ENCODE results near the gene GRIA3.
"Not testable (repeated sequence)": the region's sequence is repeated elsewhere in the genome, so short reads cannot be mapped to it uniquely, and the experiment has no call there.

Gene GRIA3

GRCh38 chrX:123432361-123433150 is 248.5 kb downstream of the GRIA3 start:
- H2AFZ ChIP-seq (ENCODE audit: insufficient read depth, low read length, poor library complexity), result no peak overlapping the region
- no peak overlapping the region for H3K23ac ChIP-seq (ENCODE audit: low read length)
- H4K91ac ChIP-seq (ENCODE audit: low read depth, low read length), result no peak overlapping the region
- H3K4me3 ChIP-seq (ENCODE audit: low read depth, low read length), result no peak overlapping the region
- H3K79me2 ChIP-seq (ENCODE audit: control insufficient read depth, insufficient read depth, low read length, poor library complexity), result no peaks in the 10 kb centered on the region
- H3K4ac ChIP-seq (ENCODE audit: low read depth, low read length), result no peak overlapping the region
- no peak for DNase-seq
- H2AK5ac ChIP-seq (ENCODE audit: low read length), result no peak overlapping the region
- H2BK12ac ChIP-seq (ENCODE audit: low read length), result no peak overlapping the region
- H2BK5ac ChIP-seq (ENCODE audit: low read depth, low read length, poor library complexity), result no peak overlapping the region
- no peaks in the 10 kb centered on the region for H3K27me3 ChIP-seq (ENCODE audit: insufficient read depth, low read length)
- no peak overlapping the region for H3K18ac ChIP-seq (ENCODE audit: low read length)
- H4K12ac ChIP-seq (ENCODE audit: low read depth, low read length), result no peak overlapping the region
- H3K4me2 ChIP-seq (ENCODE audit: low read length), result no peak overlapping the region
- no peaks in the 10 kb centered on the region for H3K9me3 ChIP-seq (ENCODE audit: insufficient read depth, low read depth, low read length)
- H3K14ac ChIP-seq (ENCODE audit: low read length), result no peak overlapping the region
- H3K27ac ChIP-seq (ENCODE audit: low read depth, low read length), result no peak overlapping the region
- no peaks in the 10 kb centered on the region for H3K4me1 ChIP-seq (ENCODE audit: control insufficient read depth in 1 of 2, insufficient read depth in 2 of 2, low read length in 2 of 2)
- no peaks in the 10 kb centered on the region for H3K79me1 ChIP-seq (ENCODE audit: low read length)
- H3K36me3 ChIP-seq (ENCODE audit: control insufficient read depth in 1 of 2, insufficient read depth in 2 of 2, low read length in 2 of 2), result no peaks in the 10 kb centered on the region
- no CpG with 5 or more reads among the region's 4 CpGs for WGBS (ENCODE audit: extremely low coverage, insufficient coverage, insufficient read length)
- no peak overlapping the region for H2BK120ac ChIP-seq (ENCODE audit: insufficient read depth, low read length, poor library complexity)
- H4K8ac ChIP-seq (ENCODE audit: low read depth, low read length), result no peak overlapping the region
- H3K9ac ChIP-seq (ENCODE audit: low read length), result no peak overlapping the region

- Histone ChIP-seq H3K36me3 (ENCODE audit: control insufficient read depth in 1 of 2, insufficient read depth in 2 of 2, low read length in 2 of 2) (no peaks in the 10 kb centered on the region), H4K12ac (ENCODE audit: low read depth, low read length) (no peak overlapping the region), H2BK5ac (ENCODE audit: low read depth, low read length, poor library complexity) (no peak overlapping the region), H3K4ac (ENCODE audit: low read depth, low read length) (no peak overlapping the region), H3K79me2 (ENCODE audit: control insufficient read depth, insufficient read depth, low read length, poor library complexity) (no peaks in the 10 kb centered on the region), H3K18ac (ENCODE audit: low read length) (no peak overlapping the region), H3K27ac (ENCODE audit: low read depth, low read length) (no peak overlapping the region), H3K79me1 (ENCODE audit: low read length) (no peaks in the 10 kb centered on the region), H3K9ac (ENCODE audit: low read length) (no peak overlapping the region), H3K4me2 (ENCODE audit: low read length) (no peak overlapping the region), H3K4me3 (ENCODE audit: low read depth, low read length) (no peak overlapping the region), H3K9me3 (ENCODE audit: insufficient read depth, low read depth, low read length) (no peaks in the 10 kb centered on the region), H2AFZ (ENCODE audit: insufficient read depth, low read length, poor library complexity) (no peak overlapping the region), H3K14ac (ENCODE audit: low read length) (no peak overlapping the region), H2BK120ac (ENCODE audit: insufficient read depth, low read length, poor library complexity) (no peak overlapping the region), H4K8ac (ENCODE audit: low read depth, low read length) (no peak overlapping the region), H2BK12ac (ENCODE audit: low read length) (no peak overlapping the region), H2AK5ac (ENCODE audit: low read length) (no peak overlapping the region), H3K27me3 (ENCODE audit: insufficient read depth, low read length) (no peaks in the 10 kb centered on the region), H3K23ac (ENCODE audit: low read length) (no peak overlapping the region), H3K4me1 (ENCODE audit: control insufficient read depth in 1 of 2, insufficient read depth in 2 of 2, low read length in 2 of 2) (no peaks in the 10 kb centered on the region), H4K91ac (ENCODE audit: low read depth, low read length) (no peak overlapping the region)
- DNase-seq, result no peak
- no CpG with 5 or more reads among the region's 5 CpGs for WGBS (ENCODE audit: extremely low coverage, insufficient coverage, insufficient read length)
Observed at GRCh38 chrX:123436512-123437136, 252.5 kb downstream of the GRIA3 start.

GRCh38 chrX:123439926-123440325 is 255.8 kb downstream of the GRIA3 start:
- not testable (repeated sequence) for H3K79me2 ChIP-seq (ENCODE audit: control insufficient read depth, insufficient read depth, low read length, poor library complexity); H3K79me1 ChIP-seq (ENCODE audit: low read length); H3K27me3 ChIP-seq (ENCODE audit: insufficient read depth, low read length); H3K9me3 ChIP-seq (ENCODE audit: insufficient read depth, low read depth, low read length); H2BK12ac ChIP-seq (ENCODE audit: low read length); DNase-seq; H3K36me3 ChIP-seq (ENCODE audit: control insufficient read depth in 1 of 2, insufficient read depth in 2 of 2, low read length in 2 of 2); H3K23ac ChIP-seq (ENCODE audit: low read length); H4K8ac ChIP-seq (ENCODE audit: low read depth, low read length); H3K9ac ChIP-seq (ENCODE audit: low read length); H2BK5ac ChIP-seq (ENCODE audit: low read depth, low read length, poor library complexity); H3K18ac ChIP-seq (ENCODE audit: low read length); H3K4me3 ChIP-seq (ENCODE audit: low read depth, low read length); H3K14ac ChIP-seq (ENCODE audit: low read length); H2BK120ac ChIP-seq (ENCODE audit: insufficient read depth, low read length, poor library complexity); H2AFZ ChIP-seq (ENCODE audit: insufficient read depth, low read length, poor library complexity); H4K91ac ChIP-seq (ENCODE audit: low read depth, low read length); H3K4ac ChIP-seq (ENCODE audit: low read depth, low read length); H3K4me1 ChIP-seq (ENCODE audit: control insufficient read depth in 1 of 2, insufficient read depth in 2 of 2, low read length in 2 of 2); H3K27ac ChIP-seq (ENCODE audit: low read depth, low read length); H2AK5ac ChIP-seq (ENCODE audit: low read length); H4K12ac ChIP-seq (ENCODE audit: low read depth, low read length); H3K4me2 ChIP-seq (ENCODE audit: low read length)
- no CpG with 5 or more reads among the region's 3 CpGs for WGBS (ENCODE audit: extremely low coverage, insufficient coverage, insufficient read length)

- Histone ChIP-seq H3K18ac (ENCODE audit: low read length) (no peak overlapping the region), H2BK5ac (ENCODE audit: low read depth, low read length, poor library complexity) (no peak overlapping the region), H3K4me3 (ENCODE audit: low read depth, low read length) (no peak overlapping the region), H2AK5ac (ENCODE audit: low read length) (no peak overlapping the region), H3K4ac (ENCODE audit: low read depth, low read length) (no peak overlapping the region), H3K79me1 (ENCODE audit: low read length) (no peaks in the 10 kb centered on the region), H4K12ac (ENCODE audit: low read depth, low read length) (no peak overlapping the region), H2AFZ (ENCODE audit: insufficient read depth, low read length, poor library complexity) (no peak overlapping the region), H4K91ac (ENCODE audit: low read depth, low read length) (no peak overlapping the region), H3K79me2 (ENCODE audit: control insufficient read depth, insufficient read depth, low read length, poor library complexity) (no peaks in the 10 kb centered on the region), H3K9ac (ENCODE audit: low read length) (no peak overlapping the region), H3K9me3 (ENCODE audit: insufficient read depth, low read depth, low read length) (no peaks in the 10 kb centered on the region), H3K27ac (ENCODE audit: low read depth, low read length) (no peak overlapping the region), H3K27me3 (ENCODE audit: insufficient read depth, low read length) (no peaks in the 10 kb centered on the region), H3K14ac (ENCODE audit: low read length) (no peak overlapping the region), H3K23ac (ENCODE audit: low read length) (no peak overlapping the region), H4K8ac (ENCODE audit: low read depth, low read length) (no peak overlapping the region), H3K36me3 (ENCODE audit: control insufficient read depth in 1 of 2, insufficient read depth in 2 of 2, low read length in 2 of 2) (no peaks in the 10 kb centered on the region), H2BK12ac (ENCODE audit: low read length) (no peak overlapping the region), H3K4me2 (ENCODE audit: low read length) (no peak overlapping the region), H2BK120ac (ENCODE audit: insufficient read depth, low read length, poor library complexity) (no peak overlapping the region), H3K4me1 (ENCODE audit: control insufficient read depth in 1 of 2, insufficient read depth in 2 of 2, low read length in 2 of 2) (no peaks in the 10 kb centered on the region)
- WGBS (ENCODE audit: extremely low coverage, insufficient coverage, insufficient read length), result no CpG with 5 or more reads among the region's 5 CpGs
- no peak for DNase-seq
Observed at GRCh38 chrX:123442764-123443163, 258.7 kb downstream of the GRIA3 start.
